HepG2 (cell line): ENCODE data around the gene ANAPC2. TPM values are rescaled to one million over a fixed set of nuclear protein-coding genes. Genes with fewer than 3 reads are reported as not detected.

Source experiments
- CCDC6 ChIP-seq: sonication (generic); formaldehyde crosslinking; IDR thresholded peaks from 2 replicates; pipeline ENCODE4 v1.8.1; 2022; ENCODE audit warnings: mild to moderate bottlenecking, missing genetic modification reagents, moderate library complexity
- NR0B2 ChIP-seq: sonication (generic); formaldehyde crosslinking; IDR thresholded peaks from 2 replicates; pipeline ENCODE4 v1.4.0; 2020; ENCODE audit warnings: mild to moderate bottlenecking, missing genetic modification reagents
- PAX8 ChIP-seq: sonication (generic); formaldehyde crosslinking; IDR thresholded peaks from 2 replicates; pipeline ENCODE4 v1.8.0; 2022; ENCODE audit warnings: mild to moderate bottlenecking, missing genetic modification reagents, borderline replicate concordance
- WIZ ChIP-seq: sonication (generic); formaldehyde crosslinking; IDR thresholded peaks from 2 replicates; pipeline ENCODE4 v1.5.1; 2020; ENCODE audit warnings: mild to moderate bottlenecking, missing genetic modification reagents
- ZBTB3 ChIP-seq: sonication (generic); formaldehyde crosslinking; IDR thresholded peaks from 2 replicates; pipeline ENCODE4 v1.4.0; 2020; ENCODE audit warnings: low read depth, mild to moderate bottlenecking, moderate library complexity, missing genetic modification reagents, borderline replicate concordance
- ZIK1 ChIP-seq: sonication (generic); formaldehyde crosslinking; IDR thresholded peaks from 2 replicates; pipeline ENCODE4 v1.5.0; 2020; ENCODE audit warnings: mild to moderate bottlenecking, low read depth, missing genetic modification reagents, borderline replicate concordance
- ZNF33B ChIP-seq: sonication (generic); formaldehyde crosslinking; IDR thresholded peaks from 2 replicates; pipeline ENCODE4 v1.5.1; 2020; ENCODE audit warnings: mild to moderate bottlenecking, missing genetic modification reagents
- ZNF430 ChIP-seq: sonication (generic); formaldehyde crosslinking; IDR thresholded peaks from 2 replicates; pipeline ENCODE4 v1.9.0; 2021; ENCODE audit warnings: mild to moderate bottlenecking, missing genetic modification reagents
- ZNF451 ChIP-seq: sonication (generic); formaldehyde crosslinking; IDR thresholded peaks from 2 replicates; pipeline ENCODE4 v1.5.0; 2020; ENCODE audit warnings: mild to moderate bottlenecking, missing genetic modification reagents
- ZNF607 ChIP-seq: sonication (generic); formaldehyde crosslinking; IDR thresholded peaks from 2 replicates; pipeline ENCODE4 v1.5.1; 2020; ENCODE audit warnings: missing genetic modification reagents, mild to moderate bottlenecking, borderline replicate concordance
- ZNF768 ChIP-seq: sonication (generic); formaldehyde crosslinking; IDR thresholded peaks from 2 replicates; pipeline ENCODE4 v1.4.0; 2020; ENCODE audit warnings: missing genetic modification reagents
- polyA plus RNA-seq, 8 experiments: library from polyadenylated mRNA; depleted of rRNA in 3 of 8; stranded (reverse) in 7 of 8; unstranded in 1 of 8; fragments of >200 nt; fragmentation: Illumina TruSeq in 4 of 8; extraction: Trizol in 4 of 8; gene quantifications; 2 replicates each; pipeline versions ENCODE4 v1.2.1 to v1.2.3, GENCODE V29; 2011 to 2016; ENCODE audit warnings: low read depth in 4 of 8, missing spikeins in 1 of 8, mixed read lengths in 1 of 8; ENCODE audit not compliant: insufficient read depth in 1 of 8
- total RNA-seq, 5 experiments: library from RNA; depleted of rRNA; stranded (reverse); fragments of >200 nt; fragmentation: Illumina TruSeq; extraction: Trizol; gene quantifications; 2 replicates each; pipeline ENCODE4 v1.2.3, GENCODE V29; 2016; ENCODE audit warnings: low read depth in 1 of 5
- TF ChIP-seq, protein P1 (sequence below): sonication (generic); formaldehyde crosslinking; IDR thresholded peaks from 2 replicates; pipeline ENCODE4 v1.8.0; 2022; ENCODE audit warnings: mild to moderate bottlenecking, missing genetic modification reagents, moderate library complexity
- TF ChIP-seq, protein P2 (sequence below): sonication (generic); formaldehyde crosslinking; IDR thresholded peaks from 2 replicates; pipeline ENCODE4 v1.8.1; 2023; ENCODE audit warnings: mild to moderate bottlenecking, missing genetic modification reagents, borderline replicate concordance
- TF ChIP-seq, protein P3 (sequence below): IDR thresholded peaks from 2 replicates; pipeline ENCODE4 v1.6.1; 2016; ENCODE audit warnings: missing biosample characterization, missing genetic modification reagents, low read depth
- TF ChIP-seq, protein P4 (sequence below), 2 experiments: fragments of 450-650 bp in 1 of 2; sonication (generic) in 1 of 2; formaldehyde crosslinking in 1 of 2; IDR thresholded peaks; 2 replicates each; pipeline versions ENCODE4 v1.6.1 to v1.8.0; 2016 to 2022; ENCODE audit warnings: antibody characterized with exemption in 1 of 2, mild to moderate bottlenecking in 1 of 2, missing genetic modification reagents in 1 of 2

Gene ANAPC2
- total and polyA plus RNA-seq, 2 of the 13 experiments (the other 11 are each of a cell fraction or from before 2014, with no cell fraction given), result 12.3 to 15.4 TPM

- 0 out of 2 replicates have a peak, but pooled peaks have one; percentile 60 for TF ChIP-seq ZNF607 (CRISPR knock-in tag)
- no peak for TF ChIP-seq CCDC6 (CRISPR knock-in tag)
- TF ChIP-seq, protein P1, sequence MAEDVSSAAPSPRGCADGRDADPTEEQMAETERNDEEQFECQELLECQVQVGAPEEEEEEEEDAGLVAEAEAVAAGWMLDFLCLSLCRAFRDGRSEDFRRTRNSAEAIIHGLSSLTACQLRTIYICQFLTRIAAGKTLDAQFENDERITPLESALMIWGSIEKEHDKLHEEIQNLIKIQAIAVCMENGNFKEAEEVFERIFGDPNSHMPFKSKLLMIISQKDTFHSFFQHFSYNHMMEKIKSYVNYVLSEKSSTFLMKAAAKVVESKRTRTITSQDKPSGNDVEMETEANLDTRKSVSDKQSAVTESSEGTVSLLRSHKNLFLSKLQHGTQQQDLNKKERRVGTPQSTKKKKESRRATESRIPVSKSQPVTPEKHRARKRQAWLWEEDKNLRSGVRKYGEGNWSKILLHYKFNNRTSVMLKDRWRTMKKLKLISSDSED (CRISPR knock-in tag), result no peak
- TF ChIP-seq ZNF451 (CRISPR knock-in tag), result peak; percentile 63; the same call in 1 of the 2 replicates
- TF ChIP-seq WIZ (CRISPR knock-in tag), result no peak
- 0 out of 2 replicates have a peak, but pooled peaks have one; percentile 21 for TF ChIP-seq PAX8 (CRISPR knock-in tag)
- TF ChIP-seq NR0B2 (CRISPR knock-in tag), result no peak
- TF ChIP-seq ZNF430, result no peak
- TF ChIP-seq, protein P2, sequence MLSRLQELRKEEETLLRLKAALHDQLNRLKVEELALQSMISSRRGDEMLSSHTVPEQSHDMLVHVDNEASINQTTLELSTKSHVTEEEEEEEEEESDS (CRISPR knock-in tag), result no peak
- no peak for TF ChIP-seq ZBTB3 (CRISPR knock-in tag)
- TF ChIP-seq ZNF33B (CRISPR knock-in tag), result no peak
- no peak for TF ChIP-seq ZIK1 (CRISPR knock-in tag)
- TF ChIP-seq, protein P3, sequence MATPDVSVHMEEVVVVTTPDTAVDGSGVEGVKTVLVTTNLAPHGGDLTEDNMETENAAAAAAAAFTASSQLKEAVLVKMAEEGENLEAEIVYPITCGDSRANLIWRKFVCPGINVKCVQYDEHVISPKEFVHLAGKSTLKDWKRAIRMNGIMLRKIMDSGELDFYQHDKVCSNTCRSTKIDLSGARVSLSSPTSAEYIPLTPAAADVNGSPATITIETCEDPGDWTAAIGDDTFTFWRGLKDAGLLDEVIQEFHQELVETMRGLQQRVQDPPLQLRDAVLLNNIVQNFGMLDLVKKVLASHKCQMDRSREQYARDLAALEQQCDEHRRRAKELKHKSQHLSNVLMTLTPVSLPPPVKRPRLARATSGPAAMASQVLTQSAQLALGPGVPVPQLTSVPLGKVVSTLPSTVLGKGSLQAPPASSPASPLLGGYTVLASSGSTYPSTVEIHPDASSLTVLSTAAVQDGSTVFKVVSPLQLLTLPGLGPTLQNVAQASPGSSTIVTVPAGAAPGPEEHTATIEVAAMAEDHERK (CRISPR knock-in tag), result no peak
- TF ChIP-seq, protein P4, sequence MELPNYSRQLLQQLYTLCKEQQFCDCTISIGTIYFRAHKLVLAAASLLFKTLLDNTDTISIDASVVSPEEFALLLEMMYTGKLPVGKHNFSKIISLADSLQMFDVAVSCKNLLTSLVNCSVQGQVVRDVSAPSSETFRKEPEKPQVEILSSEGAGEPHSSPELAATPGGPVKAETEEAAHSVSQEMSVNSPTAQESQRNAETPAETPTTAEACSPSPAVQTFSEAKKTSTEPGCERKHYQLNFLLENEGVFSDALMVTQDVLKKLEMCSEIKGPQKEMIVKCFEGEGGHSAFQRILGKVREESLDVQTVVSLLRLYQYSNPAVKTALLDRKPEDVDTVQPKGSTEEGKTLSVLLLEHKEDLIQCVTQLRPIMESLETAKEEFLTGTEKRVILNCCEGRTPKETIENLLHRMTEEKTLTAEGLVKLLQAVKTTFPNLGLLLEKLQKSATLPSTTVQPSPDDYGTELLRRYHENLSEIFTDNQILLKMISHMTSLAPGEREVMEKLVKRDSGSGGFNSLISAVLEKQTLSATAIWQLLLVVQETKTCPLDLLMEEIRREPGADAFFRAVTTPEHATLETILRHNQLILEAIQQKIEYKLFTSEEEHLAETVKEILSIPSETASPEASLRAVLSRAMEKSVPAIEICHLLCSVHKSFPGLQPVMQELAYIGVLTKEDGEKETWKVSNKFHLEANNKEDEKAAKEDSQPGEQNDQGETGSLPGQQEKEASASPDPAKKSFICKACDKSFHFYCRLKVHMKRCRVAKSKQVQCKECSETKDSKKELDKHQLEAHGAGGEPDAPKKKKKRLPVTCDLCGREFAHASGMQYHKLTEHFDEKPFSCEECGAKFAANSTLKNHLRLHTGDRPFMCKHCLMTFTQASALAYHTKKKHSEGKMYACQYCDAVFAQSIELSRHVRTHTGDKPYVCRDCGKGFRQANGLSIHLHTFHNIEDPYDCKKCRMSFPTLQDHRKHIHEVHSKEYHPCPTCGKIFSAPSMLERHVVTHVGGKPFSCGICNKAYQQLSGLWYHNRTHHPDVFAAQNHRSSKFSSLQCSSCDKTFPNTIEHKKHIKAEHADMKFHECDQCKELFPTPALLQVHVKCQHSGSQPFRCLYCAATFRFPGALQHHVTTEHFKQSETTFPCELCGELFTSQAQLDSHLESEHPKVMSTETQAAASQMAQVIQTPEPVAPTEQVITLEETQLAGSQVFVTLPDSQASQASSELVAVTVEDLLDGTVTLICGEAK (IDR thresholded peaks at IDR 0.05), result no peak
- TF ChIP-seq, protein P4 (CRISPR knock-in tag; IDR thresholded peaks at IDR 0.05), result peak; percentile 68; the same call in 1 of the 2 replicates
- TF ChIP-seq ZNF768 (CRISPR knock-in tag), result no peak
Observed at GRCh38 chr9:137229903-137230704, 41.7 kb upstream of the ANAPC2 start (continued).
